Liver (tissue), 9 donors: Measurements from ENCODE around the gene NQO2. TPM values are rescaled to one million over a fixed set of nuclear protein-coding genes. Genes with fewer than 3 reads are reported as not detected.
A peak's percentile ranks its signal among the peaks of the same experiment; 100 is the strongest.

Experiments
- DNase-seq: peaks from one replicate; pipeline ENCODE4 v3.0.0-alpha.2; 2017; ENCODE audit warnings: low spot score
- H3K27ac ChIP-seq, 2 donors: one replicate each; pipeline ENCODE4 v1.7.0; 2013; ENCODE audit warnings: inconsistent platforms in 2 of 2, low read length in 2 of 2, control low read depth in 1 of 2, low read depth in 1 of 2, mild to moderate bottlenecking in 1 of 2
- H3K27me3 ChIP-seq, 4 donors: one replicate each; pipeline versions ENCODE4 v1.6.1 to v1.7.0; 2013; ENCODE audit warnings: low read length in 3 of 4, inconsistent platforms in 1 of 4, mild to moderate bottlenecking in 1 of 4, moderate library complexity in 1 of 4; ENCODE audit not compliant: control insufficient read depth in 4 of 4, insufficient read depth in 4 of 4
- H3K36me3 ChIP-seq, 4 donors: one replicate each; pipeline versions ENCODE4 v1.6.1 to v1.7.0; 2013; ENCODE audit warnings: low read length in 3 of 4, mild to moderate bottlenecking in 3 of 4, low read depth in 1 of 4, moderate library complexity in 1 of 4; ENCODE audit not compliant: control insufficient read depth in 4 of 4, insufficient read depth in 3 of 4
- H3K4me1 ChIP-seq, 4 donors: one replicate each; pipeline versions ENCODE4 v1.6.1 to v1.7.0; 2013; ENCODE audit warnings: low read length in 3 of 4, mild to moderate bottlenecking in 3 of 4, moderate library complexity in 1 of 4; ENCODE audit not compliant: control insufficient read depth in 4 of 4, insufficient read depth in 4 of 4
- H3K4me3 ChIP-seq, 3 donors: one replicate each; pipeline versions ENCODE4 v1.6.1 to v1.7.0; 2013; ENCODE audit warnings: low read length in 3 of 3, control low read depth in 1 of 3, low read depth in 1 of 3, mild to moderate bottlenecking in 1 of 3
- H3K9ac ChIP-seq, 2 donors: one replicate each; pipeline ENCODE4 v1.7.0; 2013; ENCODE audit warnings: low read length in 2 of 2, mild to moderate bottlenecking in 2 of 2, moderate library complexity in 2 of 2, control low read depth in 1 of 2, low read depth in 1 of 2
- H3K9me3 ChIP-seq, 4 donors: one replicate each; pipeline versions ENCODE4 v1.6.1 to v1.7.0; 2013; ENCODE audit warnings: low read length in 3 of 4; ENCODE audit not compliant: control insufficient read depth in 4 of 4
- ATF3 ChIP-seq: IDR thresholded peaks from 2 replicates; pipeline ENCODE4 v1.6.1; 2016; ENCODE audit warnings: antibody characterized with exemption
- CTCF ChIP-seq: fragments of 150-350 bp; IDR thresholded peaks from 2 replicates; pipeline ENCODE4 v1.5.1; 2017; ENCODE audit warnings: improper control_type of control experiment, low read depth, low read length; ENCODE audit not compliant: missing input control
- EGR1 ChIP-seq, 2 donors: IDR thresholded peaks; 2 replicates each; pipeline ENCODE4 v1.6.1; 2016 to 2018; ENCODE audit warnings: antibody characterized with exemption in 2 of 2, low read depth in 2 of 2
- FOXA1 ChIP-seq: IDR thresholded peaks from 2 replicates; pipeline ENCODE4 v1.6.1; 2016; ENCODE audit warnings: antibody characterized with exemption
- FOXA2 ChIP-seq: IDR thresholded peaks from 2 replicates; pipeline ENCODE4 v1.6.1; 2016; ENCODE audit warnings: antibody characterized with exemption
- GABPA ChIP-seq, 2 donors: IDR thresholded peaks in 1 of 2; conservative IDR thresholded peaks in 1 of 2; 2 replicates each; pipeline ENCODE4 v1.6.1; 2016; ENCODE audit warnings: antibody characterized with exemption in 2 of 2, mild to moderate bottlenecking in 1 of 2, moderate library complexity in 1 of 2
- HNF4A ChIP-seq, 2 donors: conservative IDR thresholded peaks; 2 replicates each; pipeline ENCODE4 v1.6.1; 2016; ENCODE audit warnings: antibody characterized with exemption in 2 of 2, mild to moderate bottlenecking in 2 of 2
- HNF4G ChIP-seq: IDR thresholded peaks from 2 replicates; pipeline ENCODE4 v1.6.1; 2016; ENCODE audit warnings: antibody characterized with exemption
- JUND ChIP-seq, 2 donors: IDR thresholded peaks; 2 replicates each; pipeline ENCODE4 v1.6.1; 2016; ENCODE audit warnings: antibody characterized with exemption in 2 of 2
- MAX ChIP-seq: IDR thresholded peaks from 2 replicates; pipeline ENCODE4 v1.6.1; 2016; ENCODE audit warnings: antibody characterized with exemption
- NR2F2 ChIP-seq: IDR thresholded peaks from 2 replicates; pipeline ENCODE4 v1.6.1; 2016; ENCODE audit warnings: antibody characterized with exemption
- REST ChIP-seq: IDR thresholded peaks from 2 replicates; pipeline ENCODE4 v1.6.1; 2016; ENCODE audit warnings: antibody characterized with exemption, mild to moderate bottlenecking
- RXRA ChIP-seq, 2 donors: IDR thresholded peaks; 2 replicates each; pipeline ENCODE4 v1.6.1; 2017 to 2018; ENCODE audit warnings: antibody characterized with exemption in 2 of 2, mild to moderate bottlenecking in 1 of 2
- SP1 ChIP-seq: IDR thresholded peaks from 2 replicates; pipeline ENCODE4 v1.6.1; 2018; ENCODE audit warnings: antibody characterized with exemption, mild to moderate bottlenecking
- TAF1 ChIP-seq: conservative IDR thresholded peaks from 2 replicates; pipeline ENCODE4 v1.6.1; 2016; ENCODE audit warnings: antibody characterized with exemption, mild to moderate bottlenecking
- YY1 ChIP-seq: IDR thresholded peaks from 2 replicates; pipeline ENCODE4 v1.6.1; 2016; ENCODE audit warnings: antibody characterized with exemption, mild to moderate bottlenecking
- WGBS: extraction: QIAGEN DNeasy Blood & Tissue Kit; methylation state at CpG from one replicate; pipeline ENCODE4 v1.1.7; 2013; 5-methylcytosine and 5-hydroxymethylcytosine counted together
- polyA plus RNA-seq, 2 donors: library from polyadenylated mRNA; stranded (reverse) in 1 of 2; unstranded in 1 of 2; fragments of 200-250 nt in 1 of 2; fragments of >200 nt in 1 of 2; fragmentation: Nextera tagmentation in 1 of 2; extraction: Ambion mirVana in 1 of 2; gene quantifications; one replicate each; pipeline versions ENCODE4 v1.2.1 to v1.2.3, GENCODE V29; 2013 to 2015
- total RNA-seq, 2 donors: library from RNA; depleted of rRNA; stranded (reverse); fragments of >200 nt; gene quantifications; one replicate each; pipeline ENCODE4 v1.2.3, GENCODE V29; 2014
- donor health status: healthy.
- donor health status: healthy.
- donor health status: healthy.
- donor health status: healthy.
- donor health status: healthy.

The NQO2 gene
- total and polyA plus RNA-seq, 4 donors = 11.5 to 127 (median 92.7) TPM

- peak; percentile 88 for DNase-seq
- Histone ChIP-seq H3K27ac (peak overlapping the region; percentile 74 to 88), H3K36me3 (no peaks in the 10 kb centered on the region), H3K4me1 (peaks cover 0 to 13% (median 6%) of the 10 kb centered on the region in 4 donors), H3K27me3 (no peaks in the 10 kb centered on the region), H3K9ac (peak overlapping the region in 1 of 2 donors; percentile 78), H3K9me3 (no peaks in the 10 kb centered on the region), H3K4me3 (peak overlapping the region; percentile 77 to 81 (median 78))
- TF ChIP-seq FOXA2 = no peak
- TF ChIP-seq RXRA (IDR thresholded peaks at IDR 0.05) = peak in 1 of 2 donors; percentile 21
- TF ChIP-seq TAF1 = peak; percentile 59
- no peak for TF ChIP-seq JUND (IDR thresholded peaks at IDR 0.05)
- peak in 1 of 2 donors; percentile 24 for TF ChIP-seq GABPA (IDR thresholded peaks at IDR 0.05 in 1 of 2, conservative IDR thresholded peaks at IDR 0.05 in 1 of 2)
- no peak for TF ChIP-seq ATF3
- peak; percentile 29 for TF ChIP-seq YY1
- no peak for TF ChIP-seq HNF4A (conservative IDR thresholded peaks at IDR 0.05)
- TF ChIP-seq SP1 = peak; percentile 54
- TF ChIP-seq MAX = no peak
- no peak for TF ChIP-seq FOXA1
- 1% methylated on average over 85 of the region's 85 CpGs for WGBS
Observed at GRCh38 chr6:3063733-3064700, 64.3 kb downstream of the NQO2 start.

GRCh38 chr6:3068329-3069214, 68.9 kb downstream of the NQO2 start, which contains the start of gene RIPK1:
Gene RIPK1, plus strand, starts transcription at chr6:3068494. Its CDS starts 8,330 bp downstream, at chr6:3076824.
- H3K4me1 ChIP-seq = peaks cover 2 to 36% (median 21%) of the 10 kb centered on the region in 4 donors
- H3K4me3 ChIP-seq = peak within 1 kb of the TSS; percentile 84 to 97 (median 97)
- H3K36me3 ChIP-seq = no peaks in the 10 kb centered on the region
- under 1% methylated on average over 112 of the region's 112 CpGs for WGBS
- TF ChIP-seq CTCF (peak; percentile 21), TAF1 (peak; percentile 67), GABPA (IDR thresholded peaks at IDR 0.05 in 1 of 2, conservative IDR thresholded peaks at IDR 0.05 in 1 of 2) (peak; percentile 68 to 89), NR2F2 (no peak), REST (peak; percentile 48), HNF4G (peak; percentile 16), JUND (IDR thresholded peaks at IDR 0.05) (no peak), MAX (no peak), FOXA1 (no peak), FOXA2 (no peak), RXRA (IDR thresholded peaks at IDR 0.05) (peak; percentile 41 to 69), YY1 (peak; percentile 37), HNF4A (conservative IDR thresholded peaks at IDR 0.05) (peak; percentile 51 to 60), SP1 (peak; percentile 53), EGR1 (IDR thresholded peaks at IDR 0.05; ENCODE audit: low read depth in 2 of 2) (peak in 1 of 2 donors; percentile 67)
- H3K27ac ChIP-seq = peak within 1 kb of the TSS; percentile 98 to 99
- H3K9ac ChIP-seq = peak within 1 kb of the TSS; percentile 84 to 94
- no peaks in the 10 kb centered on the region for H3K9me3 ChIP-seq
- H3K27me3 ChIP-seq = no peaks in the 10 kb centered on the region
- DNase-seq = peak; percentile 96
